Erythroblast (primary cell): ENCODE measurements around the gene RNF17.

Experiments used
- GATA1 ChIP-seq: IDR thresholded peaks from 2 replicates; pipeline ENCODE4 v1.6.1; 2011; ENCODE audit warnings: low read depth, mild to moderate bottlenecking, control low read depth, low read length, moderate library complexity
- POLR2A ChIP-seq: IDR thresholded peaks from 2 replicates; pipeline ENCODE4 v1.6.1; 2011; ENCODE audit warnings: mild to moderate bottlenecking, low read length

DNA sequence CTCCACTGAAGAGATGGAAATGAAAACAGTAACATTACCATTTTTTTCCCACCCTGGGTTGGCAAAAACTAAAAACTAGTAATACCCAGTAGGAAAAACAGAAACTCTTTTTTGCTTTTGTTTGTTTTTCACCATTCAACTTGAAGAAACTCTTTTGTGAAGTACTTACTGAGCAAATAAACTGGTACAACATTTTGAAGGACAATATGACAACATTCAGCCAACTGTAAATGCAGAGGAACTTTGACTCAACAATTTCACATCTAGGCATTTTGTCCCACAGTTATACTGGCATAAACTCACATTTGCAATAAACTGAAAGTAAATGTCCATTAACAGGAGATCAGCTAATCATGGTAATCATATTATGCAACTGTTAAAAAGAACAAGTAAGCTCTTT lies 152.5 kb downstream of the RNF17 start:
- TF ChIP-seq POLR2A, result no peak
- no peak for TF ChIP-seq GATA1
